Measurements from ENCODE around the gene NOL3.

- TF ChIP-seq CTCF (IDR thresholded peaks at IDR 0.05; ENCODE audit: insufficient read depth, low read length): no peak
- TF ChIP-seq SPI1 (IDR thresholded peaks at IDR 0.05; ENCODE audit: borderline replicate concordance, low read depth): no peak
- no peak for TF ChIP-seq GABPA (IDR thresholded peaks at IDR 0.05; ENCODE audit: low read depth)
Observed at GRCh38 chr16:67186550-67186950, 16.2 kb downstream of the NOL3 start.
